Activated CD8-positive, alpha-beta memory T cell treated with anti-CD3 and anti-CD28 coated beads, Interleukin-2, amount 50 U/mL, for 1 hour (primary cell): ENCODE measurements around the gene TGM5.
"Not testable (repeated sequence)": the region's sequence is repeated elsewhere in the genome, so short reads cannot be mapped to it uniquely, and the experiment has no call there.

Experiments used
- DNase-seq: peaks from one replicate; pipeline ENCODE4 v3.0.0-alpha.2; 2020; ENCODE audit errors: extremely low read depth

TGM5 gene

GRCh38 chr15:43266834-43267233 lies at the start of gene TGM5:
Gene TGM5, minus strand, starts transcription at chr15:43266928. Its CDS starts 79 bp downstream, at chr15:43266849.
- no peak for DNase-seq

GRCh38 chr15:43314171-43314570 lies 47.4 kb upstream of the TGM5 start:
- no peak for DNase-seq

- DNase-seq: no peak
Measured at GRCh38 chr15:43312378-43312777, 45.6 kb upstream of the TGM5 start.

GRCh38 chr15:43302205-43302817 lies 35.6 kb upstream of the TGM5 start, which contains the start of gene TGM7:
Gene TGM7, minus strand, starts transcription at chr15:43302255.
- no peak for DNase-seq

- no peak for DNase-seq
Measured at GRCh38 chr15:43299884-43300283, 33.2 kb upstream of the TGM5 start.

GRCh38 chr15:43299411-43299810 lies 32.7 kb upstream of the TGM5 start:
- DNase-seq: no peak

GRCh38 chr15:43294091-43294706 lies 27.5 kb upstream of the TGM5 start:
- DNase-seq: no peak

- DNase-seq: no peak
Measured at GRCh38 chr15:43293432-43293831, 26.7 kb upstream of the TGM5 start.

GRCh38 chr15:43292375-43293078 lies 25.8 kb upstream of the TGM5 start:
- no peak for DNase-seq

GRCh38 chr15:43289656-43290055 lies 22.9 kb upstream of the TGM5 start:
- DNase-seq: not testable (repeated sequence)

GRCh38 chr15:43287254-43287653 lies 20.5 kb upstream of the TGM5 start:
- no peak for DNase-seq

GRCh38 chr15:43286074-43286473 lies 19.3 kb upstream of the TGM5 start:
- DNase-seq: no peak

GRCh38 chr15:43285609-43286037 lies 18.9 kb upstream of the TGM5 start:
- DNase-seq: peak; percentile 11

GRCh38 chr15:43283526-43283925 lies 16.8 kb upstream of the TGM5 start:
- no peak for DNase-seq

GRCh38 chr15:43281926-43282602 lies 15.3 kb upstream of the TGM5 start:
- DNase-seq: no peak

- DNase-seq: no peak
Measured at GRCh38 chr15:43280996-43281395, 14.3 kb upstream of the TGM5 start.

GRCh38 chr15:43279496-43279895 lies 12.8 kb upstream of the TGM5 start:
- DNase-seq: no peak

GRCh38 chr15:43278869-43279268 lies 12.1 kb upstream of the TGM5 start:
- no peak for DNase-seq

GRCh38 chr15:43277901-43278300 lies 11.2 kb upstream of the TGM5 start:
- no peak for DNase-seq

GRCh38 chr15:43277231-43277823 lies 10.6 kb upstream of the TGM5 start:
- DNase-seq: no peak

GRCh38 chr15:43276563-43277200 lies 10.0 kb upstream of the TGM5 start:
- DNase-seq: no peak
